Activated T-cell treated with anti-CD3 and anti-CD28 coated beads, Interleukin-2, amount 50 U/mL, for 24 hours (primary cell): ENCODE data around the gene ST6GALNAC4.
A peak's percentile ranks its signal among the peaks of the same experiment; 100 is the strongest.
"Not testable (repeated sequence)": the region's sequence is repeated elsewhere in the genome, so short reads cannot be mapped to it uniquely, and the experiment has no call there.

Experiments
- DNase-seq: peaks from one replicate; pipeline ENCODE4 v3.0.0-alpha.2; 2020
- H3K27ac Mint-ChIP-seq: 2 replicates; pipeline ENCODE4 v1.8.0; 2020; ENCODE audit warnings: mild to moderate bottlenecking, mixed read lengths
- H3K27me3 Mint-ChIP-seq: 2 replicates; pipeline ENCODE4 v1.8.0; 2020; ENCODE audit warnings: mixed read lengths
- H3K36me3 Mint-ChIP-seq: 2 replicates; pipeline ENCODE4 v1.8.0; 2020; ENCODE audit warnings: low read depth, mixed read lengths
- H3K4me1 Mint-ChIP-seq: 2 replicates; pipeline ENCODE4 v1.8.0; 2020; ENCODE audit warnings: low read depth, mixed read lengths
- H3K4me3 Mint-ChIP-seq: 2 replicates; pipeline ENCODE4 v1.8.0; 2020; ENCODE audit warnings: mild to moderate bottlenecking, moderate library complexity, mixed read lengths
- H3K9me3 Mint-ChIP-seq: 2 replicates; pipeline ENCODE4 v1.8.0; 2020; ENCODE audit warnings: mixed read lengths

The ST6GALNAC4 gene

GRCh38 chr9:127884976-127885490, 31.8 kb downstream of the ST6GALNAC4 start:
- Mint-ChIP-seq H3K27ac (peak overlapping the region; percentile 57), H3K4me1 (peaks cover 6% of the 10 kb centered on the region), H3K27me3 (no peaks in the 10 kb centered on the region), H3K9me3 (no peaks in the 10 kb centered on the region), H3K4me3 (no peak overlapping the region), H3K36me3 (peaks cover 65% of the 10 kb centered on the region)
- no peak for DNase-seq

GRCh38 chr9:127884427-127884911, 32.4 kb downstream of the ST6GALNAC4 start:
- DNase-seq: no peak
- H3K4me1 Mint-ChIP-seq: peaks cover 6% of the 10 kb centered on the region
- H3K27me3 Mint-ChIP-seq: no peaks in the 10 kb centered on the region
- H3K36me3 Mint-ChIP-seq: peaks cover 61% of the 10 kb centered on the region
- H3K4me3 Mint-ChIP-seq: no peak overlapping the region
- H3K27ac Mint-ChIP-seq: peak overlapping the region; percentile 57
- H3K9me3 Mint-ChIP-seq: no peaks in the 10 kb centered on the region

GRCh38 chr9:127883959-127884358, 32.9 kb downstream of the ST6GALNAC4 start:
- no peaks in the 10 kb centered on the region for H3K9me3 Mint-ChIP-seq
- peak overlapping the region; percentile 57 for H3K27ac Mint-ChIP-seq
- peaks cover 6% of the 10 kb centered on the region for H3K4me1 Mint-ChIP-seq
- no peak for DNase-seq
- peaks cover 57% of the 10 kb centered on the region for H3K36me3 Mint-ChIP-seq
- no peak overlapping the region for H3K4me3 Mint-ChIP-seq
- H3K27me3 Mint-ChIP-seq: no peaks in the 10 kb centered on the region

- H3K9me3 Mint-ChIP-seq, DNase-seq, H3K27me3 Mint-ChIP-seq, H3K27ac Mint-ChIP-seq, H3K4me3 Mint-ChIP-seq: not testable (repeated sequence)
- Mint-ChIP-seq H3K36me3 (peaks cover 34% of the 10 kb centered on the region), H3K4me1 (peaks cover 16% of the 10 kb centered on the region)
These were observed 35.1 kb downstream of the ST6GALNAC4 start for GRCh38 chr9:127881715-127882114.

- Mint-ChIP-seq H3K4me1 (peaks cover 11% of the 10 kb centered on the region), H3K27me3 (peaks cover 6% of the 10 kb centered on the region), H3K27ac (no peak overlapping the region), H3K9me3 (no peaks in the 10 kb centered on the region), H3K36me3 (peaks cover 20% of the 10 kb centered on the region), H3K4me3 (no peak overlapping the region)
- DNase-seq: no peak
These were observed 36.7 kb downstream of the ST6GALNAC4 start for GRCh38 chr9:127880143-127880542.

GRCh38 chr9:127878652-127879390, 38.0 kb downstream of the ST6GALNAC4 start:
- H3K27me3 Mint-ChIP-seq: peaks cover 6% of the 10 kb centered on the region
- H3K4me3 Mint-ChIP-seq: no peak overlapping the region
- peaks cover 10% of the 10 kb centered on the region for H3K4me1 Mint-ChIP-seq
- H3K9me3 Mint-ChIP-seq: no peaks in the 10 kb centered on the region
- no peak for DNase-seq
- no peak overlapping the region for H3K27ac Mint-ChIP-seq
- H3K36me3 Mint-ChIP-seq: peaks cover 6% of the 10 kb centered on the region

GRCh38 chr9:127878001-127878651, 38.7 kb downstream of the ST6GALNAC4 start:
- H3K4me1 Mint-ChIP-seq: peaks cover 10% of the 10 kb centered on the region
- peak overlapping the region; percentile 42 for H3K4me3 Mint-ChIP-seq
- H3K9me3 Mint-ChIP-seq: no peaks in the 10 kb centered on the region
- H3K36me3 Mint-ChIP-seq: peaks cover 6% of the 10 kb centered on the region
- DNase-seq: no peak
- no peak overlapping the region for H3K27ac Mint-ChIP-seq
- peaks cover 6% of the 10 kb centered on the region for H3K27me3 Mint-ChIP-seq

- Mint-ChIP-seq H3K27me3 (peaks cover 6% of the 10 kb centered on the region), H3K36me3 (peaks cover under 1% of the 10 kb centered on the region), H3K4me3 (peak within 1 kb of the TSS; percentile 55), H3K27ac (peak within 1 kb of the TSS; percentile 23), H3K4me1 (peaks cover 10% of the 10 kb centered on the region), H3K9me3 (no peaks in the 10 kb centered on the region)
- no peak for DNase-seq
These were observed 39.3 kb downstream of the ST6GALNAC4 start, which contains the start of gene AK1 for GRCh38 chr9:127877566-127877998. AK1 (minus strand) TSS chr9:127877675; CDS start chr9:127874617, 3,058 bp downstream.

- H3K4me3 Mint-ChIP-seq: peak overlapping the region; percentile 55
- H3K27ac Mint-ChIP-seq: peak overlapping the region; percentile 23
- no peak for DNase-seq
These were observed 39.9 kb downstream of the ST6GALNAC4 start for GRCh38 chr9:127876764-127877562.

GRCh38 chr9:127876026-127876763, 40.6 kb downstream of the ST6GALNAC4 start:
- no peak for DNase-seq
- H3K27ac Mint-ChIP-seq: no peak overlapping the region
- H3K4me3 Mint-ChIP-seq: no peak overlapping the region
- peaks cover 6% of the 10 kb centered on the region for H3K27me3 Mint-ChIP-seq
- no peaks in the 10 kb centered on the region for H3K9me3 Mint-ChIP-seq
- no peaks in the 10 kb centered on the region for H3K36me3 Mint-ChIP-seq
- H3K4me1 Mint-ChIP-seq: peaks cover 10% of the 10 kb centered on the region

More at GRCh38 chr9:127876764-127877562, 39.9 kb downstream of the ST6GALNAC4 start:
- H3K9me3 Mint-ChIP-seq: no peaks in the 10 kb centered on the region
- peaks cover 10% of the 10 kb centered on the region for H3K4me1 Mint-ChIP-seq
- peaks cover 6% of the 10 kb centered on the region for H3K27me3 Mint-ChIP-seq
- H3K36me3 Mint-ChIP-seq: no peaks in the 10 kb centered on the region

GRCh38 chr9:127875306-127875966, 41.4 kb downstream of the ST6GALNAC4 start:
- Mint-ChIP-seq H3K36me3 (no peaks in the 10 kb centered on the region), H3K4me1 (peaks cover 10% of the 10 kb centered on the region), H3K4me3 (no peak overlapping the region), H3K9me3 (no peaks in the 10 kb centered on the region), H3K27me3 (peaks cover 6% of the 10 kb centered on the region), H3K27ac (no peak overlapping the region)
- DNase-seq: no peak

GRCh38 chr9:127874301-127875221, 42.3 kb downstream of the ST6GALNAC4 start:
- no peaks in the 10 kb centered on the region for H3K9me3 Mint-ChIP-seq
- H3K27ac Mint-ChIP-seq: no peak overlapping the region
- H3K27me3 Mint-ChIP-seq: peaks cover 6% of the 10 kb centered on the region
- no peak overlapping the region for H3K4me3 Mint-ChIP-seq
- no peak for DNase-seq
- peaks cover 10% of the 10 kb centered on the region for H3K4me1 Mint-ChIP-seq
- H3K36me3 Mint-ChIP-seq: no peaks in the 10 kb centered on the region
